MCF 10A (cell line): ENCODE data around the gene GAK. TPM values are rescaled to one million over a fixed set of nuclear protein-coding genes. Genes with fewer than 3 reads are reported as not detected.
"Not testable (repeated sequence)": the region's sequence is repeated elsewhere in the genome, so short reads cannot be mapped to it uniquely, and the experiment has no call there.

ENCODE experiments used
- BruUV-seq: library from RNA; stranded (reverse); fragments of 400-500 nt; replicated peaks from 2 replicates; lab custom pipeline; 2021; lab: Mats Ljungman, UMichigan
- CTCF ChIA-PET: fragments of 300-600 bp; sonication (Branson Sonifier 250); formaldehyde crosslinking; extraction: SDS; loops from one replicate; lab custom pipeline; 2021; ENCODE audit warnings: antibody characterized with exemption, inconsistent platforms; lab: Yijun Ruan, JAX
- POLR2A ChIA-PET: fragments of 300-600, 350-650 bp; sonication (Branson Sonifier 250); formaldehyde crosslinking; extraction: SDS; loops from one replicate; lab custom pipeline; 2020; ENCODE audit warnings: antibody characterized with exemption, inconsistent platforms; lab: Yijun Ruan, JAX
- DNase-seq: peaks from one replicate; pipeline ENCODE4 v3.0.0-alpha.2; 2018; ENCODE audit not compliant: unreplicated experiment
- H3K27ac Mint-ChIP-seq: one replicate; pipeline ENCODE4 v1.8.0; 2022; ENCODE audit warnings: mild to moderate bottlenecking, low read depth, mixed read lengths; ENCODE audit not compliant: unreplicated experiment
- H3K27me3 Mint-ChIP-seq: one replicate; pipeline ENCODE4 v1.8.0; 2022; ENCODE audit warnings: mixed read lengths; ENCODE audit not compliant: insufficient read depth, unreplicated experiment
- H3K36me3 Mint-ChIP-seq: one replicate; pipeline ENCODE4 v1.8.0; 2022; ENCODE audit warnings: mild to moderate bottlenecking, moderate library complexity, mixed read lengths; ENCODE audit not compliant: insufficient read depth, unreplicated experiment
- H3K4me1 Mint-ChIP-seq: one replicate; pipeline ENCODE4 v1.8.0; 2022; ENCODE audit warnings: mixed read lengths; ENCODE audit not compliant: insufficient read depth, unreplicated experiment
- H3K4me3 Mint-ChIP-seq: one replicate; pipeline ENCODE4 v1.8.0; 2022; ENCODE audit warnings: mild to moderate bottlenecking, moderate library complexity, mixed read lengths; ENCODE audit not compliant: unreplicated experiment
- H3K9me3 Mint-ChIP-seq: one replicate; pipeline ENCODE4 v1.8.0; 2022; ENCODE audit warnings: mixed read lengths; ENCODE audit not compliant: unreplicated experiment
- CTCF ChIP-seq: fragments of 200-600 bp; IDR thresholded peaks from one replicate; pipeline ENCODE4 v1.8.0; 2022; ENCODE audit warnings: antibody characterized with exemption, mild to moderate bottlenecking; ENCODE audit not compliant: unreplicated experiment
- intact Hi-C: fragments of 100-400 bp; cut with micrococcal nuclease; formaldehyde crosslinking; loops from 2 replicates; pipeline ENCODE4 v1.14.1; 2022
- total RNA-seq: library from RNA; stranded (reverse); gene quantifications from 2 replicates; pipeline ENCODE4 v1.2.3, GENCODE V29; 2022

GAK gene
- total RNA-seq, 1 experiment from 2014 or later = 72.9 TPM

DNA sequence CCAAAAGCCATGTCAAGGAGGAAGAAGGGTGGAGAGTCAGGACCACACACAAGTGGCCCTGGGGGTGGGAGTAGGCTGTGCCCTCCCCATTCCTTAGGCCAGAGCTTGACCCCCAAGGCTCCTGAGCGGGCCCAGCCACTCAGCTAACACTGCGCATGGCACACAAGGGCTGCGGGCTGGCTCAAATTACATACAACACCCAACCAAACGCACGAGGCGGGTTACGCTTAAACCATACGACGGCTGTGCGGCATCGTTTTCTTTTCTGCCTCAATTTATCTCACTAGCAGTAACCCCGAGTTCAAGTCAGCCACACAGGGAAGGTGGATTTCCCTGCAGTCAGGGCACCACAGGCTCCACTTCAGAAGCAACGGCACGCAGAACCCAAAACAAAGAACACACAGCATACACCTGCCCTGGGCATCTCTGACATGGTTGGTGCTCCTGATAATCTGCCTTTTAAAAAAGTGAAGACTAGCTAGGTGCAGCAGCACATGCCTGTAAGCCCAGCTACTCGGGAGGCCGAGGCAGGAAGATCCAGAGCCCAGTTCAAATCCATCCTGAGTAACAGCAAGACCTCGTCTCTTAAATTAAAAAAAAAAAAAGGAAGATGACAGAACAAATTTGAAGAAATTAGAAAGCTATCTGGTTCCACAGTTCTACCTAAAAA, 2.9 kb downstream of the GAK start:
- H3K36me3 Mint-ChIP-seq = no peaks in the 10 kb centered on the region
- no TSS peak for BruUV-seq
- DNase-seq = no peak
- peaks cover 23% of the 10 kb centered on the region for H3K4me1 Mint-ChIP-seq
- H3K9me3 Mint-ChIP-seq = no peaks in the 10 kb centered on the region
- POLR2A ChIA-PET = interaction anchor here (0.6 to 2.0 kb wide), 3 partner anchors 10 to 98 kb away, joined by 3 to 11 read pairs (median 6); partner anchors contain the start of gene IDUA
- H3K27me3 Mint-ChIP-seq = no peaks in the 10 kb centered on the region
- CTCF ChIA-PET = no interaction called here
- H3K4me3 Mint-ChIP-seq = no peak overlapping the region
- intact Hi-C loops = no loop called here
- TF ChIP-seq CTCF = no peak
- peak overlapping the region; percentile 16 for H3K27ac Mint-ChIP-seq

- BruUV-seq, H3K36me3 Mint-ChIP-seq, POLR2A ChIA-PET, H3K9me3 Mint-ChIP-seq, H3K27me3 Mint-ChIP-seq, DNase-seq, intact Hi-C loops, H3K27ac Mint-ChIP-seq, H3K4me3 Mint-ChIP-seq: not testable (repeated sequence)
- H3K4me1 Mint-ChIP-seq = peaks cover 19% of the 10 kb centered on the region
- CTCF ChIA-PET = interaction anchor here (0.6 kb wide), 1 partner anchor 81 kb away, joined by 3 read pairs; no protein-coding TSS in a partner anchor
Observed at GRCh38 chr4:927566-927965, 4.5 kb downstream of the GAK start.

GRCh38 chr4:926538-926937, 5.6 kb downstream of the GAK start:
- BruUV-seq = no TSS peak
- intact Hi-C loops = no loop called here
- Mint-ChIP-seq H3K36me3 (peaks cover 6% of the 10 kb centered on the region), H3K27me3 (no peaks in the 10 kb centered on the region), H3K4me3 (no peak overlapping the region), H3K9me3 (no peaks in the 10 kb centered on the region), H3K4me1 (peaks cover 19% of the 10 kb centered on the region), H3K27ac (peak overlapping the region; percentile 64)
- ChIA-PET CTCF (interaction anchor here (0.6 kb wide), 1 partner anchor 23 kb away, joined by 3 read pairs; no protein-coding TSS in a partner anchor), POLR2A (no interaction called here)
- peak; percentile 27 for DNase-seq
- TF ChIP-seq CTCF = peak; percentile 22

DNA sequence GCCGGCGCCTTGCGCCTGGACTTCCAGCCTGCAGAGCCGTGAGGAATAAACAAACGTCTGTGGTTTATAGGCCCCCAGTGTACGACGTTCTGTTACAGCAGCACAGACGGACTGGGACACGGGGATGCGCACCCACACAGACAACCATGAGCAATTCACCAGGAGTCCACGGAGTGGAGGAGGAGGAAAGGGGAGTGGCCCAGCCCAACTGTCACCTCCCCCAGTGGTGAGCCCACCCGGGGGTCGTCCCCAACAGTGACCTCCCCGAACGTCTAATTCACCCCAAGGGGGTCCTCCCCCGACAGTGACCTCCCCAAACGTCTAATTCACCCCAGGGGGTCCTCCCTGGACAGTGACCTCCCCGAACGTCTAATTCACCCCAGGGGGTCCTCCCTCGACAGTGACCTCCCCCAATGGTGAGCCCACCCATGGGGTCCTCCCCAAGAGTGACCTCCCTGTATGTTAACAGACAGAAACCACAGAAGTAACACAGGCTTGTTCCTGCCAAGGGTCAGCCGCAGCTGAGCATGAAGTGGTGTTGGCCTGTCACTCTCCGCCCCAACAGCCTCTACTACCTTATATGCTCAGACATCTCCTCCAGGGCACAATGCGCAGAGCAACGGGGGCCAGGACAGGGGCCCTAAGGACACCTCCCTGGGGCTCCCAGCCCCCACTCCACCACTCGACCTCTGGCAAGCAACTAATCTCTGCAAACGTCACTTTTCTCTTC, 6.2 kb downstream of the GAK start:
- intact Hi-C loops = no loop called here
- POLR2A ChIA-PET = no interaction called here

More for the DNA sequence above, 6.2 kb downstream of the GAK start:
- TF ChIP-seq CTCF = no peak
- H3K9me3 Mint-ChIP-seq = no peaks in the 10 kb centered on the region
- peaks cover 6% of the 10 kb centered on the region for H3K36me3 Mint-ChIP-seq
- CTCF ChIA-PET = interaction anchor here (0.6 kb wide), 1 partner anchor 23 kb away, joined by 3 read pairs; no protein-coding TSS in a partner anchor
- H3K4me3 Mint-ChIP-seq = no peak overlapping the region
- DNase-seq = no peak
- no TSS peak for BruUV-seq
- H3K27ac Mint-ChIP-seq = peak overlapping the region; percentile 64
- H3K4me1 Mint-ChIP-seq = peaks cover 16% of the 10 kb centered on the region
- no peaks in the 10 kb centered on the region for H3K27me3 Mint-ChIP-seq
